Measurements from ENCODE around the gene DUSP16.

DUSP16 gene

GRCh38 chr12:12465522-12465921 is 97.1 kb downstream of the DUSP16 start:
- Histone ChIP-seq H3K4me3 (ENCODE audit: low read depth, low read length) (no peak overlapping the region), H3K27me3 (ENCODE audit: insufficient read depth, low read depth, severe bottlenecking) (no peaks in the 10 kb centered on the region), H3K9me3 (ENCODE audit: severe bottlenecking) (no peaks in the 10 kb centered on the region), H3K27ac (peak overlapping the region; percentile 36), H3K36me3 (no peaks in the 10 kb centered on the region)
- DNase-seq = no peak
- no peak for TF ChIP-seq CTCF (IDR thresholded peaks at IDR 0.05; ENCODE audit: low read depth, low read length)

- DNase-seq = no peak
- Histone ChIP-seq H3K4me3 (ENCODE audit: low read depth, low read length) (no peak overlapping the region), H3K9me3 (ENCODE audit: severe bottlenecking) (no peaks in the 10 kb centered on the region), H3K27ac (no peak overlapping the region), H3K27me3 (ENCODE audit: insufficient read depth, low read depth, severe bottlenecking) (no peaks in the 10 kb centered on the region), H3K36me3 (no peaks in the 10 kb centered on the region)
- no peak for TF ChIP-seq CTCF (IDR thresholded peaks at IDR 0.05; ENCODE audit: low read depth, low read length)
Observed at GRCh38 chr12:12461923-12462315, 100.7 kb downstream of the DUSP16 start.

GRCh38 chr12:12460935-12461922 is 101.4 kb downstream of the DUSP16 start:
- no peaks in the 10 kb centered on the region for H3K36me3 ChIP-seq
- H3K4me3 ChIP-seq (ENCODE audit: low read depth, low read length) = no peak overlapping the region
- no peaks in the 10 kb centered on the region for H3K9me3 ChIP-seq (ENCODE audit: severe bottlenecking)
- DNase-seq = no peak
- no peaks in the 10 kb centered on the region for H3K27me3 ChIP-seq (ENCODE audit: insufficient read depth, low read depth, severe bottlenecking)
- H3K27ac ChIP-seq = no peak overlapping the region
- TF ChIP-seq CTCF (IDR thresholded peaks at IDR 0.05; ENCODE audit: low read depth, low read length) = no peak

GRCh38 chr12:12456637-12457036 is 106.0 kb downstream of the DUSP16 start:
- Histone ChIP-seq H3K4me3 (ENCODE audit: low read depth, low read length) (no peak overlapping the region), H3K27me3 (ENCODE audit: insufficient read depth, low read depth, severe bottlenecking) (no peaks in the 10 kb centered on the region), H3K36me3 (no peaks in the 10 kb centered on the region), H3K9me3 (ENCODE audit: severe bottlenecking) (no peaks in the 10 kb centered on the region), H3K27ac (no peak overlapping the region)
- no peak for TF ChIP-seq CTCF (IDR thresholded peaks at IDR 0.05; ENCODE audit: low read depth, low read length)
- DNase-seq = no peak

GRCh38 chr12:12454315-12454714 is 108.3 kb downstream of the DUSP16 start:
- H3K27ac ChIP-seq = no peak overlapping the region
- TF ChIP-seq CTCF (IDR thresholded peaks at IDR 0.05; ENCODE audit: low read depth, low read length) = no peak
- no peak overlapping the region for H3K4me3 ChIP-seq (ENCODE audit: low read depth, low read length)
- H3K27me3 ChIP-seq (ENCODE audit: insufficient read depth, low read depth, severe bottlenecking) = no peaks in the 10 kb centered on the region
- no peaks in the 10 kb centered on the region for H3K9me3 ChIP-seq (ENCODE audit: severe bottlenecking)
- H3K36me3 ChIP-seq = no peaks in the 10 kb centered on the region
- DNase-seq = no peak

Data from WERI-Rb-1 (cell line).